ENCODE data around the gene MCEE. TPM values are rescaled to one million over a fixed set of nuclear protein-coding genes. Genes with fewer than 3 reads are reported as not detected.
A peak's percentile ranks its signal among the peaks of the same experiment; 100 is the strongest.

Gene MCEE
- polyA plus RNA-seq, 2 of the 4 experiments (the other 2 are of a cell fraction) = 10.3 to 17.7 TPM

- peak in 1 of 2 experiments; percentile 57 for DNase-seq (ENCODE audit: low read depth in 1 of 2, low spot score in 1 of 2)
- POLR2A ChIA-PET = interaction anchor here (0.5 to 3.2 kb wide), 4 partner anchors 14 to 202 kb away, joined by 3 to 35 read pairs (median 4); partner anchors contain the start of genes NAGK and ZNF638
- peak overlapping the region; percentile 77 for H3K4me2 ChIP-seq
- peaks cover 20% of the 10 kb centered on the region; the same call in 2 of the 3 replicates for H3K4me1 ChIP-seq
- FAIRE-seq = no peak
- CTCF ChIA-PET = no interaction called here
- peak overlapping the region; percentile 83 for H3K4me3 ChIP-seq
- 0% methylated on average over 12 of the region's 17 CpGs for WGBS (ENCODE audit: missing lambda C conversion rate)
- peak overlapping the region; percentile 88 to 92 for H3K27ac ChIP-seq
- no peak for TF ChIP-seq ESRRA (IDR thresholded peaks at IDR 0.05; ENCODE audit: borderline replicate concordance, low read length)
- TF ChIP-seq ELK1 (IDR thresholded peaks at IDR 0.05; ENCODE audit: low read depth, low read length) = no peak
- no peak for TF ChIP-seq ZFP36 (IDR thresholded peaks at IDR 0.05; ENCODE audit: borderline replicate concordance, partially characterized antibody)
- no peak for TF ChIP-seq HDAC2 (IDR thresholded peaks at IDR 0.05)
- TF ChIP-seq BCL3 (IDR thresholded peaks at IDR 0.05) = no peak
- no peak for TF ChIP-seq POLR2AphosphoS2 (conservative IDR thresholded peaks at IDR 0.05; ENCODE audit: low read length)
- TF ChIP-seq PBX3 (IDR thresholded peaks at IDR 0.05) = no peak
- no peak for TF ChIP-seq JUNB (IDR thresholded peaks at IDR 0.05)
- TF ChIP-seq HOXB13 (CRISPR knock-in tag; IDR thresholded peaks at IDR 0.05; ENCODE audit: low read depth) = no peak
- 0 out of 2 replicates have a peak, but pooled peaks have one; percentile 8 for TF ChIP-seq E2F6 (IDR thresholded peaks at IDR 0.05; ENCODE audit: borderline replicate concordance, low read depth)
- no peak for TF ChIP-seq NR3C1 (IDR thresholded peaks at IDR 0.05)
- TF ChIP-seq PHF8 (IDR thresholded peaks at IDR 0.05; ENCODE audit: borderline replicate concordance, low read depth) = peak; percentile 63
- TF ChIP-seq RFX5 (IDR thresholded peaks at IDR 0.05) = no peak
- TF ChIP-seq POLR2A (IDR thresholded peaks at IDR 0.05; ENCODE audit: low read length) = no peak
- H3K9me3 ChIP-seq = no peaks in the 10 kb centered on the region
- ATAC-seq = peak; percentile 84 to 85
Observed at GRCh38 chr2:71129902-71130151, 202 bp downstream of the MCEE start.

- FAIRE-seq (no peak), ATAC-seq (no peak), DNase-seq (ENCODE audit: low read depth in 1 of 2, low spot score in 1 of 2) (peak in 1 of 2 experiments; percentile 32)
- TF ChIP-seq PBX3 (IDR thresholded peaks at IDR 0.05) (no peak), E2F6 (IDR thresholded peaks at IDR 0.05; ENCODE audit: borderline replicate concordance, low read depth) (peak; percentile 32; the same call in 1 of the 2 replicates), CHD4 (IDR thresholded peaks at IDR 0.05; ENCODE audit: borderline replicate concordance) (no peak), SMC3 (IDR thresholded peaks at IDR 0.05) (no peak), HMGXB4 (CRISPR knock-in tag; IDR thresholded peaks at IDR 0.05; ENCODE audit: borderline replicate concordance) (no peak), HOXA7 (CRISPR knock-in tag; IDR thresholded peaks at IDR 0.05) (no peak)
- CTCF ChIA-PET = interaction anchor here (0.6 kb wide), 1 partner anchor 153 kb away, joined by 3 read pairs; no protein-coding TSS in a partner anchor
- Histone ChIP-seq H3K4me1 (peaks cover 20% of the 10 kb centered on the region; the same call in 2 of the 3 replicates), H3K4me3 (peak overlapping the region; percentile 83), H3K27ac (peak overlapping the region; percentile 88 to 92), H3K4me2 (peak overlapping the region; percentile 77), H3K9me3 (no peaks in the 10 kb centered on the region)
- POLR2A ChIA-PET = interaction anchor here (0.5 to 3.2 kb wide), 4 partner anchors 13 to 202 kb away, joined by 3 to 35 read pairs (median 4); partner anchors contain the start of genes NAGK and ZNF638
- 1% methylated on average over 18 of the region's 18 CpGs for WGBS (ENCODE audit: missing lambda C conversion rate)
Observed at GRCh38 chr2:71129114-71129901, 721 bp downstream of the MCEE start.
